GM13976 (cell line): ENCODE measurements around the gene KERA.

Source experiments
- DNase-seq: peaks from one replicate; pipeline ENCODE4 v3.0.0; 2012; ENCODE audit warnings: low spot score
- CTCF ChIP-seq: IDR thresholded peaks from 2 replicates; pipeline ENCODE4 v1.5.1; 2012; ENCODE audit warnings: borderline replicate concordance, mild to moderate bottlenecking; ENCODE audit not compliant: insufficient read depth; ENCODE audit errors: extremely low read depth, missing control alignments, control extremely low read depth
- in situ Hi-C: fragments of 300-500 bp; cut with MboI; formaldehyde crosslinking; loops from one replicate; pipeline ENCODE4 v1.12.0; 2022; ENCODE audit warnings: low sequenced_read_pairs, mixed read lengths, inconsistent platforms; ENCODE audit not compliant: unreplicated experiment

KERA gene

GRCh38 chr12:91009319-91009950 is 48.4 kb downstream of the KERA start:
- in situ Hi-C loops: no loop called here
- peak; percentile 4 for DNase-seq
- no peak for TF ChIP-seq CTCF

- in situ Hi-C loops: no loop called here
- no peak for TF ChIP-seq CTCF
- DNase-seq: peak; percentile 1
These were observed 50.1 kb downstream of the KERA start for GRCh38 chr12:91007531-91008290.

GRCh38 chr12:91004872-91005271 is 53.0 kb downstream of the KERA start, which contains the start of gene EPYC:
TSS of gene EPYC (minus strand) at chr12:91004972. CDS start at chr12:91002565, 2,407 bp downstream.
- TF ChIP-seq CTCF: no peak
- DNase-seq: no peak
- in situ Hi-C loops: no loop called here

- in situ Hi-C loops: no loop called here
- no peak for TF ChIP-seq CTCF
- DNase-seq: no peak
These were observed 54.1 kb downstream of the KERA start for GRCh38 chr12:91003737-91004136.

GRCh38 chr12:91001306-91001705 is 56.5 kb downstream of the KERA start:
- no peak for TF ChIP-seq CTCF
- DNase-seq: no peak
- in situ Hi-C loops: no loop called here
